Parathyroid adenoma (tissue), 2 donors: ENCODE data around the gene HIKESHI.

Source experiments
- H2AFZ ChIP-seq: fragments of 300-600 bp; sonication (generic); one replicate; pipeline ENCODE4 v1.7.0; 2017; ENCODE audit warnings: antibody characterized with exemption, mild to moderate bottlenecking
- H3K27ac ChIP-seq: fragments of 300-600 bp; sonication (generic); one replicate; pipeline ENCODE4 v1.7.0; 2017
- H3K27me3 ChIP-seq: fragments of 300-600 bp; sonication (generic); one replicate; pipeline ENCODE4 v1.7.0; 2017; ENCODE audit warnings: low read length; ENCODE audit not compliant: control insufficient read depth, insufficient read depth
- H3K36me3 ChIP-seq: fragments of 300-600 bp; sonication (generic); one replicate; pipeline ENCODE4 v1.7.0; 2017; ENCODE audit warnings: low read length; ENCODE audit not compliant: control insufficient read depth, insufficient read depth
- H3K4me1 ChIP-seq: fragments of 300-600 bp; sonication (generic); one replicate; pipeline ENCODE4 v1.7.0; 2017; ENCODE audit warnings: control low read depth
- H3K4me2 ChIP-seq: fragments of 300-600 bp; sonication (generic); one replicate; pipeline ENCODE4 v1.7.0; 2017; ENCODE audit warnings: low read length
- H3K4me3 ChIP-seq: fragments of 300-600 bp; sonication (generic); one replicate; pipeline ENCODE4 v1.7.0; 2017; ENCODE audit warnings: low read depth, low read length
- H3K79me2 ChIP-seq: fragments of 300-600 bp; sonication (generic); one replicate; pipeline ENCODE4 v1.7.0; 2017; ENCODE audit warnings: control low read depth
- H3K9ac ChIP-seq: fragments of 300-600 bp; sonication (generic); one replicate; pipeline ENCODE4 v1.7.0; 2017; ENCODE audit warnings: mild to moderate bottlenecking
- H3K9me3 ChIP-seq: fragments of 300-600 bp; sonication (generic); one replicate; pipeline ENCODE4 v1.7.0; 2017; ENCODE audit warnings: low read length; ENCODE audit not compliant: control insufficient read depth
- TF ChIP-seq, protein P1 (sequence below): fragments of 300-600 bp; sonication (generic); IDR thresholded peaks from one replicate; pipeline ENCODE4 v1.7.0; 2017; ENCODE audit warnings: antibody characterized with exemption, mild to moderate bottlenecking
- donor health status: primary hyperparathyroidism.

The HIKESHI gene

GRCh38 chr11:86259730-86260129 lies 42.3 kb upstream of the HIKESHI start:
- no peaks in the 10 kb centered on the region for H3K9me3 ChIP-seq
- H3K36me3 ChIP-seq = no peaks in the 10 kb centered on the region
- H3K27me3 ChIP-seq = no peaks in the 10 kb centered on the region
- no peak overlapping the region for H2AFZ ChIP-seq
- H3K4me2 ChIP-seq = no peak overlapping the region
- no peaks in the 10 kb centered on the region for H3K4me1 ChIP-seq
- no peak overlapping the region for H3K27ac ChIP-seq
- H3K4me3 ChIP-seq = no peak overlapping the region
- H3K9ac ChIP-seq = no peak overlapping the region
- H3K79me2 ChIP-seq = no peaks in the 10 kb centered on the region
- TF ChIP-seq, protein P1, sequence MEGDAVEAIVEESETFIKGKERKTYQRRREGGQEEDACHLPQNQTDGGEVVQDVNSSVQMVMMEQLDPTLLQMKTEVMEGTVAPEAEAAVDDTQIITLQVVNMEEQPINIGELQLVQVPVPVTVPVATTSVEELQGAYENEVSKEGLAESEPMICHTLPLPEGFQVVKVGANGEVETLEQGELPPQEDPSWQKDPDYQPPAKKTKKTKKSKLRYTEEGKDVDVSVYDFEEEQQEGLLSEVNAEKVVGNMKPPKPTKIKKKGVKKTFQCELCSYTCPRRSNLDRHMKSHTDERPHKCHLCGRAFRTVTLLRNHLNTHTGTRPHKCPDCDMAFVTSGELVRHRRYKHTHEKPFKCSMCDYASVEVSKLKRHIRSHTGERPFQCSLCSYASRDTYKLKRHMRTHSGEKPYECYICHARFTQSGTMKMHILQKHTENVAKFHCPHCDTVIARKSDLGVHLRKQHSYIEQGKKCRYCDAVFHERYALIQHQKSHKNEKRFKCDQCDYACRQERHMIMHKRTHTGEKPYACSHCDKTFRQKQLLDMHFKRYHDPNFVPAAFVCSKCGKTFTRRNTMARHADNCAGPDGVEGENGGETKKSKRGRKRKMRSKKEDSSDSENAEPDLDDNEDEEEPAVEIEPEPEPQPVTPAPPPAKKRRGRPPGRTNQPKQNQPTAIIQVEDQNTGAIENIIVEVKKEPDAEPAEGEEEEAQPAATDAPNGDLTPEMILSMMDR = no peak

GRCh38 chr11:86261328-86261727 lies 40.7 kb upstream of the HIKESHI start:
- no peak overlapping the region for H3K4me2 ChIP-seq
- H3K79me2 ChIP-seq = no peaks in the 10 kb centered on the region
- no peak overlapping the region for H3K27ac ChIP-seq
- H3K4me3 ChIP-seq = no peak overlapping the region
- H3K36me3 ChIP-seq = no peaks in the 10 kb centered on the region
- no peaks in the 10 kb centered on the region for H3K27me3 ChIP-seq
- TF ChIP-seq, protein P1 = no peak
- H3K9me3 ChIP-seq = no peaks in the 10 kb centered on the region
- no peak overlapping the region for H3K9ac ChIP-seq
- H3K4me1 ChIP-seq = no peaks in the 10 kb centered on the region
- no peak overlapping the region for H2AFZ ChIP-seq

DNA sequence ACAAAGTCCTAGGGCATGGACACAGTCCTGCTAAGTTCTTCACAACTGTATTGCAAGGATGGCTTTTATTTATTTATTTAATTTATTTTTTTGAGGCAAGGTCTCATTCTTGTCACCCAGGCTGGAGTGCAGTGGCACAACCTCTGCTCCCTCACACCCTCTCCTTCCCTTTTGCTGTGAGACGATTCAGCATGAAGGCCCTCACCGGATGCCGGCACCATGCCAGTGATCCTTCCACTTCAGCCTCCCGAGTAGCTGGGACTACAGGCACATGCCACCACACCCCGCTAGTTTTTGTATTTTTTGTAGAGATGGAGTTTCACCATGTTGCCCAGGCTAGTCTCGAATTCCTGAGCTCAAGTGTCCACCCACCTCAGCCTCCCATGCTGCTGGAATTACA lies 39.7 kb upstream of the HIKESHI start:
- H3K9ac ChIP-seq = no peak overlapping the region
- no peaks in the 10 kb centered on the region for H3K79me2 ChIP-seq
- TF ChIP-seq, protein P1 = no peak
- no peak overlapping the region for H3K4me2 ChIP-seq
- no peaks in the 10 kb centered on the region for H3K4me1 ChIP-seq
- no peaks in the 10 kb centered on the region for H3K9me3 ChIP-seq
- H3K36me3 ChIP-seq = no peaks in the 10 kb centered on the region
- no peak overlapping the region for H3K4me3 ChIP-seq
- H3K27ac ChIP-seq = no peak overlapping the region
- H3K27me3 ChIP-seq = no peaks in the 10 kb centered on the region
- H2AFZ ChIP-seq = no peak overlapping the region

DNA sequence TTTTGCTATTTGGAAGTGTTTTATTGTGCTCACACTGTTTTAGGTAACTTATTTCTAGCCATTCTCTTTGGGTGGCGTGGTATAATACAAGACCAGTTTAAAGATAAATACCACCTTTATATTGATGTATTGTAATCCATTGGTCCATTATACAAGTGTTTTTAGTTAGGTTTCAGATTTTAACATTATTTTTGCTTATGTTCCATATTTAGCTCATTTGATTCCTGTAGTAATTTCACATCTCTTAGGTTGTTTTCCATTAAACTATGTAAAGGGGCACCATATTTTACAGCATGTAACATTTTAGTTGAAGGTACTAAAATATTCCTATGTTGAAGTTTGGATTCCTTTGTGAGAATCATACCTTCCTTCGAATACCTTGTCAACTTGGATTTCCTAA lies 37.4 kb upstream of the HIKESHI start:
- Histone ChIP-seq H3K4me2 (no peak overlapping the region), H3K27me3 (no peaks in the 10 kb centered on the region), H3K36me3 (no peaks in the 10 kb centered on the region), H3K27ac (no peak overlapping the region), H3K79me2 (no peaks in the 10 kb centered on the region), H3K9ac (no peak overlapping the region), H2AFZ (no peak overlapping the region), H3K4me3 (no peak overlapping the region), H3K4me1 (no peaks in the 10 kb centered on the region), H3K9me3 (no peaks in the 10 kb centered on the region)
- TF ChIP-seq, protein P1 = no peak

DNA sequence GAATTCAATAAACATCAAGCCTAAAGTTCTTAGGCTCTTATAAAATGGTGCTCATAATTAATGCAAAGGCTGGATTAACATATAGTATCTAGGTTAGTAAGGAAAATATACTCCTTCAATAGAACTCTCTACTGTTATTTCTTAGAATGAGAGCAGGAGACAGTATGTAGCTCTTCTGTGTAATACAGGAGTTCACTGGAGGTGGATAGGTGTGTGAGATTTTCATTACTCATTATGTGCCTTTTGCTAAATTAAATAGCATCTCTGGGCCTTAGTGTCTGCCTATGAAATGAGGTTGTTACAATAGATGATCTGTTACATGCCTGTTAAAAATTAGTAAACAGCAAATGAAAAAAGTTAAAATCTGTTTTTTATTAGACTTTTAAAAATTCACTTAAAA lies 36.8 kb upstream of the HIKESHI start:
- Histone ChIP-seq H3K79me2 (no peaks in the 10 kb centered on the region), H3K36me3 (no peaks in the 10 kb centered on the region), H2AFZ (no peak overlapping the region), H3K4me3 (no peak overlapping the region), H3K9me3 (no peaks in the 10 kb centered on the region), H3K4me2 (no peak overlapping the region), H3K27me3 (no peaks in the 10 kb centered on the region), H3K27ac (no peak overlapping the region), H3K4me1 (no peaks in the 10 kb centered on the region), H3K9ac (no peak overlapping the region)
- TF ChIP-seq, protein P1 = no peak
